K562 (cell line): ENCODE data around the gene GTF2A1. TPM values are rescaled to one million over a fixed set of nuclear protein-coding genes. Genes with fewer than 3 reads are reported as not detected.

Experiments
- ATF7 ChIP-seq: fragments of 450-650 bp; IDR thresholded peaks from 2 replicates; pipeline ENCODE4 v1.7.1; 2014; ENCODE audit warnings: mild to moderate bottlenecking, moderate library complexity
- FOXK2 ChIP-seq, 2 experiments: fragments of 450-650 bp; IDR thresholded peaks in 1 of 2; conservative IDR thresholded peaks in 1 of 2; 2 replicates each; pipeline ENCODE4 v1.6.1; 2016; ENCODE audit warnings: low read depth in 2 of 2, mild to moderate bottlenecking in 1 of 2
- MAZ ChIP-seq, 2 experiments: fragments of 450-650 bp in 1 of 2; sonication (generic) in 1 of 2; formaldehyde crosslinking; IDR thresholded peaks in 1 of 2; conservative IDR thresholded peaks in 1 of 2; 2 replicates each; pipeline versions ENCODE4 v1.4.0 to v1.5.0; 2020; ENCODE audit warnings: mild to moderate bottlenecking in 1 of 2, missing genetic modification reagents in 1 of 2
- MCM7 ChIP-seq, 2 experiments: fragments of 450-650 bp; IDR thresholded peaks; 2 replicates each; pipeline ENCODE4 v1.6.1; 2016 to 2018
- MIER1 ChIP-seq: fragments of 450-650 bp; IDR thresholded peaks from 2 replicates; pipeline ENCODE4 v1.6.1; 2016; ENCODE audit warnings: antibody characterized with exemption, mild to moderate bottlenecking, low read depth
- NCOR1 ChIP-seq: fragments of 450-650 bp; IDR thresholded peaks from 2 replicates; pipeline ENCODE4 v1.6.1; 2016; ENCODE audit warnings: mild to moderate bottlenecking, moderate library complexity
- POLR2AphosphoS5 ChIP-seq: IDR thresholded peaks from 2 replicates; pipeline ENCODE4 v1.6.1; 2011; ENCODE audit warnings: mild to moderate bottlenecking, low read depth, low read length, moderate library complexity; ENCODE audit not compliant: control insufficient read depth, insufficient read depth
- POLR2H ChIP-seq: IDR thresholded peaks from 2 replicates; pipeline ENCODE4 v1.6.1; 2016; ENCODE audit warnings: missing genetic modification characterization, low read depth, mild to moderate bottlenecking, control low read depth, missing compliant biosample characterization, moderate library complexity
- TEAD1 ChIP-seq, 2 experiments: fragments of 450-650 bp in 1 of 2; sonication (generic) in 1 of 2; formaldehyde crosslinking; IDR thresholded peaks; 2 replicates each; pipeline versions ENCODE4 v1.4.0 to v1.8.0; 2020 to 2022; ENCODE audit warnings: mild to moderate bottlenecking in 2 of 2, missing genetic modification reagents in 1 of 2
- ZBTB8A ChIP-seq: fragments of 450-650 bp; IDR thresholded peaks from 2 replicates; pipeline ENCODE4 v1.6.1; 2018; ENCODE audit warnings: mild to moderate bottlenecking, moderate library complexity; ENCODE audit not compliant: partially characterized antibody
- ZNF586 ChIP-seq: fragments of 450-650 bp; formaldehyde crosslinking; conservative IDR thresholded peaks from 2 replicates; pipeline ENCODE4 v1.4.0; 2020; ENCODE audit warnings: mild to moderate bottlenecking, moderate library complexity
- polyA plus RNA-seq, 8 experiments: library from polyadenylated mRNA; depleted of rRNA in 4 of 8; stranded (reverse) in 5 of 8; unstranded in 3 of 8; fragments of >200 nt; fragmentation: Nextera tagmentation in 2 of 8; fragmentation: Illumina TruSeq in 1 of 8; extraction: Ambion mirVana in 2 of 8; extraction: Trizol in 1 of 8; gene quantifications; 2 replicates each; pipeline versions ENCODE4 v1.2.1 to v1.2.3, GENCODE V29; 2011 to 2014; ENCODE audit warnings: inconsistent platforms in 1 of 8, missing spikeins in 1 of 8
- total RNA-seq, 7 experiments: library from RNA; depleted of rRNA in 6 of 7; stranded (reverse); fragments of >200 nt in 6 of 7; fragmentation: Illumina TruSeq in 2 of 7; extraction: Trizol in 2 of 7; gene quantifications; 2 replicates each; pipeline versions ENCODE4 v1.2.1 to v1.2.3, GENCODE V29; 2011 to 2021; ENCODE audit warnings: low replicate concordance in 1 of 7
- TF ChIP-seq, protein P1 (sequence below), 2 experiments: fragments of 450-650 bp; formaldehyde crosslinking in 1 of 2; IDR thresholded peaks; 2 replicates each; pipeline versions ENCODE4 v1.4.0 to v1.6.1; 2014 to 2020; ENCODE audit warnings: mild to moderate bottlenecking in 2 of 2, borderline replicate concordance in 1 of 2, low read depth in 1 of 2
- TF ChIP-seq, protein P2 (sequence below): fragments of 450-650 bp; formaldehyde crosslinking; IDR thresholded peaks from 2 replicates; pipeline ENCODE4 v1.4.0; 2020; ENCODE audit warnings: mild to moderate bottlenecking, moderate library complexity
- TF ChIP-seq, protein P3 (sequence below): sonication (generic); formaldehyde crosslinking; IDR thresholded peaks from 2 replicates; pipeline ENCODE4 v1.8.0; 2023; ENCODE audit warnings: mild to moderate bottlenecking, missing genetic modification reagents

The GTF2A1 gene
- total and polyA plus RNA-seq, 9 of the 15 experiments (the other 6 are each of a cell fraction or from before 2014, with no cell fraction given) = 3.4 to 22.8 (median 14.7) TPM

DNA sequence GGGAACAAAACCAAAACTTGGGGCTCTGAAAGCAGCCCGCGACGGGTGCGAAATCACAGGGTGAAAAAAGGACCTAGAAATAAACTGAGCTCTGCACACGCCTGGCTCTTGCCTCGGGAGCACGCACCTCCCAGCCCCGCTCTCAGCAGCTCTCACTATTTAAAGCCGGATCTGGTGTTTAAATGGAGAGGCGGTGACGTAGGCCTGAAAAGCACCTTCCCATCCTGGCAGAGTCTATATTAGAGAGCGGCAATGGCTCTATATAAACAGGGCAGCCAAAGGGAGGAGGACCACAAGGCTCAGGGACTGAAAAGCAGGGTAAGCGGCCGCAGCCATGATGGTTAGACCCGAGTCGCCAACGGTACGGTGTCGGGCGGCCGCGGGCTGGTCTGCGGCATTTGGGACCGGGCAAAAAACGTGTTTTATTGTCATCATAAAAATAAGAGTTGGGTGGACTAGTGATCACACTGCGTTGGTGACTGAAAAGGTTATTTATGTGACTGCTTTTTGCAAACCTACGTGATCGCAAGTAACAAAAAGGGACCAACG is 1.5 kb downstream of the GTF2A1 start (continued):
- TF ChIP-seq ZBTB8A (no peak), TEAD1 (CRISPR knock-in tag; IDR thresholded peaks at IDR 0.05) (peak; percentile 35 to 56; a peak in 1 of 4 replicates), ATF7 (peak; percentile 63), POLR2AphosphoS5 (peak; percentile 65; the same call in 1 of the 2 replicates), NCOR1 (no peak), POLR2H (tag) (peak; percentile 83), MCM7 (IDR thresholded peaks at IDR 0.05) (no peak), ZNF586 (CRISPR knock-in tag) (no peak), MAZ (CRISPR knock-in tag; conservative IDR thresholded peaks at IDR 0.05 in 1 of 2, IDR thresholded peaks at IDR 0.05 in 1 of 2) (peak in 1 of 2 experiments; percentile 43; a peak in 2 of 4 replicates), FOXK2 (conservative IDR thresholded peaks at IDR 0.05 in 1 of 2, IDR thresholded peaks at IDR 0.05 in 1 of 2; ENCODE audit: low read depth in 2 of 2) (0 out of 4 replicates have a peak, but pooled peaks of 1 of the 2 experiments have one; percentile 42), MIER1 (no peak)
- TF ChIP-seq, protein P1, sequence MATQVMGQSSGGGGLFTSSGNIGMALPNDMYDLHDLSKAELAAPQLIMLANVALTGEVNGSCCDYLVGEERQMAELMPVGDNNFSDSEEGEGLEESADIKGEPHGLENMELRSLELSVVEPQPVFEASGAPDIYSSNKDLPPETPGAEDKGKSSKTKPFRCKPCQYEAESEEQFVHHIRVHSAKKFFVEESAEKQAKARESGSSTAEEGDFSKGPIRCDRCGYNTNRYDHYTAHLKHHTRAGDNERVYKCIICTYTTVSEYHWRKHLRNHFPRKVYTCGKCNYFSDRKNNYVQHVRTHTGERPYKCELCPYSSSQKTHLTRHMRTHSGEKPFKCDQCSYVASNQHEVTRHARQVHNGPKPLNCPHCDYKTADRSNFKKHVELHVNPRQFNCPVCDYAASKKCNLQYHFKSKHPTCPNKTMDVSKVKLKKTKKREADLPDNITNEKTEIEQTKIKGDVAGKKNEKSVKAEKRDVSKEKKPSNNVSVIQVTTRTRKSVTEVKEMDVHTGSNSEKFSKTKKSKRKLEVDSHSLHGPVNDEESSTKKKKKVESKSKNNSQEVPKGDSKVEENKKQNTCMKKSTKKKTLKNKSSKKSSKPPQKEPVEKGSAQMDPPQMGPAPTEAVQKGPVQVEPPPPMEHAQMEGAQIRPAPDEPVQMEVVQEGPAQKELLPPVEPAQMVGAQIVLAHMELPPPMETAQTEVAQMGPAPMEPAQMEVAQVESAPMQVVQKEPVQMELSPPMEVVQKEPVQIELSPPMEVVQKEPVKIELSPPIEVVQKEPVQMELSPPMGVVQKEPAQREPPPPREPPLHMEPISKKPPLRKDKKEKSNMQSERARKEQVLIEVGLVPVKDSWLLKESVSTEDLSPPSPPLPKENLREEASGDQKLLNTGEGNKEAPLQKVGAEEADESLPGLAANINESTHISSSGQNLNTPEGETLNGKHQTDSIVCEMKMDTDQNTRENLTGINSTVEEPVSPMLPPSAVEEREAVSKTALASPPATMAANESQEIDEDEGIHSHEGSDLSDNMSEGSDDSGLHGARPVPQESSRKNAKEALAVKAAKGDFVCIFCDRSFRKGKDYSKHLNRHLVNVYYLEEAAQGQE (IDR thresholded peaks at IDR 0.05; ENCODE audit: borderline replicate concordance) = no peak
- TF ChIP-seq, protein P1 (CRISPR knock-in tag; IDR thresholded peaks at IDR 0.05; ENCODE audit: low read depth) = no peak
- TF ChIP-seq, protein P2, sequence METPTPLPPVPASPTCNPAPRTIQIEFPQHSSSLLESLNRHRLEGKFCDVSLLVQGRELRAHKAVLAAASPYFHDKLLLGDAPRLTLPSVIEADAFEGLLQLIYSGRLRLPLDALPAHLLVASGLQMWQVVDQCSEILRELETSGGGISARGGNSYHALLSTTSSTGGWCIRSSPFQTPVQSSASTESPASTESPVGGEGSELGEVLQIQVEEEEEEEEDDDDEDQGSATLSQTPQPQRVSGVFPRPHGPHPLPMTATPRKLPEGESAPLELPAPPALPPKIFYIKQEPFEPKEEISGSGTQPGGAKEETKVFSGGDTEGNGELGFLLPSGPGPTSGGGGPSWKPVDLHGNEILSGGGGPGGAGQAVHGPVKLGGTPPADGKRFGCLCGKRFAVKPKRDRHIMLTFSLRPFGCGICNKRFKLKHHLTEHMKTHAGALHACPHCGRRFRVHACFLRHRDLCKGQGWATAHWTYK (CRISPR knock-in tag) = 0 out of 2 replicates have a peak, but pooled peaks have one; percentile 32
- TF ChIP-seq, protein P3, sequence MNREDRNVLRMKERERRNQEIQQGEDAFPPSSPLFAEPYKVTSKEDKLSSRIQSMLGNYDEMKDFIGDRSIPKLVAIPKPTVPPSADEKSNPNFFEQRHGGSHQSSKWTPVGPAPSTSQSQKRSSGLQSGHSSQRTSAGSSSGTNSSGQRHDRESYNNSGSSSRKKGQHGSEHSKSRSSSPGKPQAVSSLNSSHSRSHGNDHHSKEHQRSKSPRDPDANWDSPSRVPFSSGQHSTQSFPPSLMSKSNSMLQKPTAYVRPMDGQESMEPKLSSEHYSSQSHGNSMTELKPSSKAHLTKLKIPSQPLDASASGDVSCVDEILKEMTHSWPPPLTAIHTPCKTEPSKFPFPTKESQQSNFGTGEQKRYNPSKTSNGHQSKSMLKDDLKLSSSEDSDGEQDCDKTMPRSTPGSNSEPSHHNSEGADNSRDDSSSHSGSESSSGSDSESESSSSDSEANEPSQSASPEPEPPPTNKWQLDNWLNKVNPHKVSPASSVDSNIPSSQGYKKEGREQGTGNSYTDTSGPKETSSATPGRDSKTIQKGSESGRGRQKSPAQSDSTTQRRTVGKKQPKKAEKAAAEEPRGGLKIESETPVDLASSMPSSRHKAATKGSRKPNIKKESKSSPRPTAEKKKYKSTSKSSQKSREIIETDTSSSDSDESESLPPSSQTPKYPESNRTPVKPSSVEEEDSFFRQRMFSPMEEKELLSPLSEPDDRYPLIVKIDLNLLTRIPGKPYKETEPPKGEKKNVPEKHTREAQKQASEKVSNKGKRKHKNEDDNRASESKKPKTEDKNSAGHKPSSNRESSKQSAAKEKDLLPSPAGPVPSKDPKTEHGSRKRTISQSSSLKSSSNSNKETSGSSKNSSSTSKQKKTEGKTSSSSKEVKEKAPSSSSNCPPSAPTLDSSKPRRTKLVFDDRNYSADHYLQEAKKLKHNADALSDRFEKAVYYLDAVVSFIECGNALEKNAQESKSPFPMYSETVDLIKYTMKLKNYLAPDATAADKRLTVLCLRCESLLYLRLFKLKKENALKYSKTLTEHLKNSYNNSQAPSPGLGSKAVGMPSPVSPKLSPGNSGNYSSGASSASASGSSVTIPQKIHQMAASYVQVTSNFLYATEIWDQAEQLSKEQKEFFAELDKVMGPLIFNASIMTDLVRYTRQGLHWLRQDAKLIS (CRISPR knock-in tag) = 0 out of 2 replicates have a peak, but pooled peaks have one; percentile 24
